K562 (cell line): ENCODE results near the gene PSMD1. TPM values are rescaled to one million over a fixed set of nuclear protein-coding genes. Genes with fewer than 3 reads are reported as not detected.

Source experiments
- ARID1B ChIP-seq: fragments of 450-650 bp; IDR thresholded peaks from 2 replicates; pipeline ENCODE4 v1.6.1; 2016; ENCODE audit warnings: antibody characterized with exemption, mild to moderate bottlenecking, inconsistent platforms
- ATF1 ChIP-seq, 2 experiments: fragments of 450-650 bp in 1 of 2; IDR thresholded peaks; 2 replicates each; pipeline ENCODE4 v1.6.1; 2016; ENCODE audit warnings: missing compliant biosample characterization in 1 of 2, missing genetic modification characterization in 1 of 2
- ATF2 ChIP-seq: sonication (generic); formaldehyde crosslinking; IDR thresholded peaks from 2 replicates; pipeline ENCODE4 v1.8.1; 2022; ENCODE audit warnings: missing genetic modification reagents
- ATF3 ChIP-seq, 2 experiments: fragments of 450-650 bp in 1 of 2; sonication (generic) in 1 of 2; formaldehyde crosslinking in 1 of 2; IDR thresholded peaks in 1 of 2; conservative IDR thresholded peaks in 1 of 2; 2 replicates each; pipeline versions ENCODE4 v1.6.1 to v1.8.1; 2016 to 2023; ENCODE audit warnings: mild to moderate bottlenecking in 2 of 2, moderate library complexity in 2 of 2, inconsistent platforms in 1 of 2, missing genetic modification reagents in 1 of 2
- CHD1 ChIP-seq: fragments of 200-600 bp; sonication (generic); IDR thresholded peaks from one replicate; pipeline ENCODE4 v1.6.1; 2012; ENCODE audit warnings: mild to moderate bottlenecking, moderate library complexity, low read length, inconsistent platforms
- CREBBP ChIP-seq: IDR thresholded peaks from one replicate; pipeline ENCODE4 v1.6.1; 2012; ENCODE audit warnings: low read depth, mild to moderate bottlenecking, control low read depth, inconsistent platforms, low read length
- CTCF ChIP-seq, 3 experiments: IDR thresholded peaks in 2 of 3; conservative IDR thresholded peaks in 1 of 3; 2 replicates each; pipeline ENCODE4 v1.5.1; 2011 to 2012; ENCODE audit warnings: low read length in 3 of 3, mild to moderate bottlenecking in 3 of 3, control low read depth in 2 of 3, improper control_type of control experiment in 1 of 3, inconsistent platforms in 1 of 3, low read depth in 1 of 3, mixed read lengths in 1 of 3, moderate library complexity in 1 of 3; ENCODE audit not compliant: insufficient read depth in 2 of 3
- EP300 ChIP-seq: IDR thresholded peaks from 2 replicates; pipeline ENCODE4 v1.6.1; 2012; ENCODE audit warnings: low read length, improper control_type of control experiment
- KDM4B ChIP-seq, 2 experiments: fragments of 450-650 bp in 1 of 2; sonication (generic) in 1 of 2; IDR thresholded peaks; 2 replicates each; pipeline ENCODE4 v1.6.1; 2016 to 2017; ENCODE audit warnings: borderline replicate concordance in 2 of 2, antibody characterized with exemption in 1 of 2, low read depth in 1 of 2, mild to moderate bottlenecking in 1 of 2
- MLLT1 ChIP-seq, 2 experiments: fragments of 450-650 bp; IDR thresholded peaks; 2 replicates each; pipeline ENCODE4 v1.6.1; 2016
- RBM25 ChIP-seq: fragments of 200-400 bp; formaldehyde crosslinking; IDR thresholded peaks from 2 replicates; pipeline ENCODE4 v1.6.1; 2018; ENCODE audit warnings: low read length, low read depth, moderate library complexity; ENCODE audit not compliant: severe bottlenecking
- ZBTB11 ChIP-seq, 3 experiments: fragments of 200-800 bp in 1 of 3; fragments of 250-450 bp in 1 of 3; fragments of 450-650 bp in 1 of 3; sonication (Bioruptor Pico) in 1 of 3; sonication (Bioruptor generic) in 1 of 3; formaldehyde crosslinking in 1 of 3; IDR thresholded peaks; 2 replicates each; pipeline versions ENCODE4 v1.6.1 to v1.8.0; 2016 to 2022; ENCODE audit warnings: mild to moderate bottlenecking in 2 of 3, missing genetic modification characterization in 2 of 3, missing compliant biosample characterization in 1 of 3, moderate library complexity in 1 of 3
- ZNF217 ChIP-seq: sonication (generic); formaldehyde crosslinking; IDR thresholded peaks from 2 replicates; pipeline ENCODE4 v1.8.0; 2022; ENCODE audit warnings: mild to moderate bottlenecking, missing genetic modification reagents
- polyA plus RNA-seq, 8 experiments: library from polyadenylated mRNA; depleted of rRNA in 4 of 8; stranded (reverse) in 5 of 8; unstranded in 3 of 8; fragments of >200 nt; fragmentation: Nextera tagmentation in 2 of 8; fragmentation: Illumina TruSeq in 1 of 8; extraction: Ambion mirVana in 2 of 8; extraction: Trizol in 1 of 8; gene quantifications; 2 replicates each; pipeline versions ENCODE4 v1.2.1 to v1.2.3, GENCODE V29; 2011 to 2014; ENCODE audit warnings: inconsistent platforms in 1 of 8, missing spikeins in 1 of 8
- total RNA-seq, 7 experiments: library from RNA; depleted of rRNA in 6 of 7; stranded (reverse); fragments of >200 nt in 6 of 7; fragmentation: Illumina TruSeq in 2 of 7; extraction: Trizol in 2 of 7; gene quantifications; 2 replicates each; pipeline versions ENCODE4 v1.2.1 to v1.2.3, GENCODE V29; 2011 to 2021; ENCODE audit warnings: low replicate concordance in 1 of 7

PSMD1 gene
- total and polyA plus RNA-seq, 9 of the 15 experiments (the other 6 are each of a cell fraction or from before 2014, with no cell fraction given): 100 to 257 (median 147) TPM

GRCh38 chr2:231181860-231182512 lies 125.3 kb downstream of the PSMD1 start (continued):
- TF ChIP-seq ATF3 (IDR thresholded peaks at IDR 0.05) (peak; percentile 60; the same call in 1 of the 2 replicates), ATF3 (CRISPR knock-in tag; conservative IDR thresholded peaks at IDR 0.05) (no peak), RBM25 (no peak), ZBTB11 (CRISPR knock-in tag; IDR thresholded peaks at IDR 0.05) (peak in 1 of 3 experiments; percentile 29; a peak in 1 of 6 replicates), KDM4B (IDR thresholded peaks at IDR 0.05; ENCODE audit: borderline replicate concordance in 2 of 2, low read depth in 1 of 2) (no peak), MLLT1 (IDR thresholded peaks at IDR 0.05) (no peak), CTCF (IDR thresholded peaks at IDR 0.05 in 2 of 3, conservative IDR thresholded peaks at IDR 0.05 in 1 of 3; ENCODE audit: insufficient read depth in 2 of 3, low read depth in 1 of 3, low read length in 3 of 3) (peak in 1 of 3 experiments; percentile 15; a peak in 1 of 6 replicates), ATF2 (CRISPR knock-in tag) (no peak), ARID1B (peak; percentile 43; the same call in 1 of the 2 replicates), CHD1 (no peak), CREBBP (no peak), EP300 (no peak; the same call in 1 of the 2 replicates), ZNF217 (CRISPR knock-in tag) (no peak), ATF1 (CRISPR knock-in tag; IDR thresholded peaks at IDR 0.05) (no peak), ATF1 (tag; IDR thresholded peaks at IDR 0.05) (0 out of 2 replicates have a peak, but pooled peaks have one; percentile 15)
